GM18861 (cell line): ENCODE measurements around the gene IP6K1.
"Not testable (repeated sequence)": the region's sequence is repeated elsewhere in the genome, so short reads cannot be mapped to it uniquely, and the experiment has no call there.

Experiments used
- ATAC-seq: cut with Tn5 transposase; IDR thresholded peaks from one replicate; pipeline ENCODE4 v1.9.1; 2021; ENCODE audit not compliant: unreplicated experiment

Gene IP6K1

GRCh38 chr3:49794431-49794830 lies 8.1 kb upstream of the IP6K1 start:
- no peak for ATAC-seq

- no peak for ATAC-seq
Measured at GRCh38 chr3:49793486-49794085, 7.2 kb upstream of the IP6K1 start.

- ATAC-seq, result no peak
Measured at GRCh38 chr3:49792371-49793150, 6.2 kb upstream of the IP6K1 start.

- no peak for ATAC-seq
Measured at GRCh38 chr3:49791571-49791970, 5.2 kb upstream of the IP6K1 start.

DNA sequence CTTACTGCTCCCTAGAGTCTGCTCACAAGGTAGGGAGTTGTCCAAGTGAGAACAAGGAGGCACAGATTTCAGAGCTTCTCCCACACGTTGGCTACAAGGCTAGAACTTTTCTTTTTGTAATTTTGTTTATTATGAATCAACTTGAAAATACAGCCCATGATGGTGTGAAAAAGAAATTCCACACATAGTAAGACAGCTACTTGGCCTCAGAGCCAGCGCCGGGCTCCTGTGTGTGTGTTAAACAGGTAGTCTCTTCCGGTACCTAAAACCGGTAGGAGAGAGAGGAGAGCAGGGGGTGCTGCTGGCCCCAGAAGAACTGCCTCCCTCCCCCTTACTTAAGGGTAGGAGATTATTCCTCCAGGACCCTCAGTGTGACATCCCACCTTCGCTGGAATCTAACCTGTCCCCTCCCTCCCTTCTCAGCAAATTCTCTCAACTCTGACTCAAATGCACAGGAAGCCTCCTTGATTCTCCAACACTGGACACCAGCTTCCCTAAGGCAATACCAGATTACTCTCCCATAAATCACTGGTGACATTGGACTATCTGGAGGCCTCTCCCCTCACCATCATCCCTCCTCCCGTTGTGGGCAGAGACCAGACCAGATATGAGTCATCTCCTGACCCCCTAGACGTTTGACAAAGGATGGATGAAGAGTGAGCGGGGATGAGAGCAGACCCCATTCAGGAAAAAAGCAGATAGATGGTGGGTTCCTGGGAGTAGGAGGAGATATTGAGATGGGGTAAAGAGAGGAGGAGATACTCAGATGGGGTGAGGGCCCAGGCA lies 4.5 kb upstream of the IP6K1 start:
- no peak for ATAC-seq

GRCh38 chr3:49788056-49788455 lies 1.7 kb upstream of the IP6K1 start:
- ATAC-seq, result no peak

DNA sequence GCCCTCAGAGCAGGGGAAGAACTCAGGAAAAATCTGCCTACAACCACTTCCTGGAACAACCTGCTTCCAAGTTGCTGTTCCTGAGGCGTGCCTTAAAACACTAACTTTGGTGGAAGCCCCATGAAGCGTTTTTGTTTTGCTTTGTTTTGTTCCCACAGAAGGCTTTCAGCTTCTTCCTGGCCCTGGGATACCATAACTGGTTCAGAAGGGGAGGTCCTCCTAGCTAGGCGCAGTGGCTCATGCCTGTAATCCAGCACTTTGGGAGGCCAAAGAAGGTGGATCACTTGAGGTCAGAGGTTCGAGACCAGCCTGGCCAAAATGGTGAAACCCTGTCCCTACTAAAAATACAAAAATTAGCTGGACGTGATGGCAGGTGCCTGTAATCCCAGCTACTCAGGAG lies 1.2 kb upstream of the IP6K1 start:
- ATAC-seq, result no peak

GRCh38 chr3:49787182-49787464 lies 781 bp upstream of the IP6K1 start:
- no peak for ATAC-seq

DNA sequence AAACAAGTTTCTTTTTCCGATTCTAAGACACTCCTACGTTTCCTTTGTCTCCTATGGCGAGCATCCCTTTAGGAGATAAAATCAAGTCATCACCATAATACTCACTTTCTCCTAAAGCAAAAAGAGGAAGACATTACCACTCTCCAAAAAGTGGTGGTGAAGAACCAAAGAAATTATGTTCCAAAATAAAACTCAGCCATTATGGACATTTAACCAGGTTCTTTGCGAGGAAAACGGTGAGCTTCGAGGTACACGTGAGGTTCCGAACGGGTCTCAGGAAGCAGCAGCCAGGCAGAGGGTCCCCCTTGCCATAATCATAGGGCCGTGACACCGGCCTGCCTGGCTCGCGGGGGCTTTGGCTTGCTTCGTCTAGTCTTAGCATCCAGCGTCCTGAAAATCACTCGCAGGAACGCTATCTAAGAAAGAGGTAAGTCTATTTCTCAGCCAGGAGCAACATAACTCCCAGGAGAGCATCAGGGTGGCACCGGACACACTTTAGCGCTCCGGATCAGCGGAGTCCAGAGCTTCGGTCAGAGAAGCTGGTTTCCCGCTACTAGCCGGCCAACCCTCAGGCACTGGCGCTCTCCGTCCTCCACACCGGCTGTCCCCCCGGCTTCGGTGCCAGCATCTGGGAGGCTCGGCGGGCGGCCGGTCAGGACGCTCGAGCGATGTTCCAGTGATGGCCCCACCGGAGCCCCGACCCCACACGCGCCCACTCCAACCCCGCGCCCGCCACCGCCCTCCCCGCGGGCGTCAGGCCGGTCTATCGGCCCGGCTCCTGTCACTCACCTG lies 581 bp downstream of the IP6K1 start:
- ATAC-seq, result peak; percentile 36

DNA sequence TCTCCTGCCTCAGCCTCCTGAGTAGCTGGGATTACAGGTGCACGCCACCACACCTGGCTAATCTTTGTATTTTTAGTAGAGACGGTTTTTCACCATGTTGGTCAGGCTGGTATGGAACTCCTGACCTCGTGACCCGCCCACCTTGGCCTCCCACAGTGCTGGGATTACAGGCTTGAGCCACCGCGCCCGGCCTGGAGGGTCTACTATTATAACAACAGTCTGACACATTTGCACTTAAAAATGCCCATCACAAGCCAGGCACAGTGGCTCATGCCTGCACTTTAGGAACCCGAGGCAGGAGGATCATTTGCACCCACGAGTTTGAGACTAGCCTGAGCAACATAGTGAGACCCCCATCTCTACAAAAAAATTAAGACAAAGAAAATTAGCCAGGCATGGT lies 4.1 kb downstream of the IP6K1 start:
- ATAC-seq, result not testable (repeated sequence)

- ATAC-seq, result no peak
Measured at GRCh38 chr3:49781415-49782199, 4.7 kb downstream of the IP6K1 start.

DNA sequence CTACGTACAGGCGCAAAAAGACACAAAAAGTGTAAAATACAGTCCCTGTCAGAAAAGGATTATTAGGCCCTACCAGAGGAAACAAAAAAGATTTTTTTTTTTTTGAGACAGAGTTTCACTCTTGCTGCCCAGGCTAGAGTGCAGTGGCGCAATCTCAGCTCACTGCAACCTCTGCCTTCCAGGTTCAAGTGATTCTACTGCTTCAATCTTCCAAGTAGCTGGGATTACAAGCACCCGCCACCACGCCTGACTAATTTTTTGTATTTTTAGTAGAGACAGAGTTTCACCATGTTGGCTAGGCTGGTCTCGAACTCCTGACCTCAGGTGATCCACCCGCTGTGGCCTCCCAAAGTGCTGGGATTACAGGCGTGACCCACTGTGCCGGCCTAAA lies 5.4 kb downstream of the IP6K1 start:
- ATAC-seq, result not testable (repeated sequence)

DNA sequence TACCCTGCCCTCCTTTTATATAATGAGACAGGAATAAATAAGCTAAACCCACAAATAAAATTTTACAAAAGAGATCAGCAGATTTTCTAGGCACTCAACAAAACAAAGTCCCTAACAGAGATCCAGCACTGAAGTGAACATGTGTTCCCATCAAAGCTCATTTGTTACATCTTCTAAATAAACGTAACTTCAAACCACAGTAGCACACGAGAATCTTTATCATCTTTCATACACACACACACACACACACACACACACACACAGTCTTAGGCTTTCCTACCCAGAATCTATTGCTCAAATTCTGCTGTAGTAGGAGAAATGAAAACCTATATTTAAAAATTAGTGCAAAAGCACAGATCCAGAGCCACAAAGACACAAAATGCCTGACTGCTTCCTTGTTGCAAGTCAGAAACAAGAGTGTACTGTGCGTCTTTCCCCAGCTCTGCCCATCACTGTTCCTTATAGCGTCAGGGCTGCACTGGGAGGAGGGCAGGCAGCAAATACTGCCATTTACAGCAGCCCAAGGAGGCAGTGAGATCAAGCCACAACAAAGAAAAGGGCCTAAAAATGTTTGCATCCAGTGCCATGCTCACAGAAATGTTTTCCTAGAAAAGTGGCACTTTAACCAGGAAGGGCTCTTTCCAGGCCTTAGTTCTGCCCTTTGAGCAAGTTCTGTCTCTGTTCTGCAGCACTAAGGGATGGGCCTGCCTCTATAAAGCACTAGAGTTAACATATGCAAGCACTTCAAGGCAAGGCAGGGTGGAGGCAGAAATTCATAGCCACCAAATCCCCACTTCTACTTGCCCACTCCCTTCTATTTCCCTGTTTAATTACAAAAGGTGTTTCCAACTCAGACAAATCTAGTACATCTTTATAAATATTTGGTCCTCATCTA lies 6.0 kb downstream of the IP6K1 start:
- ATAC-seq, result no peak

DNA sequence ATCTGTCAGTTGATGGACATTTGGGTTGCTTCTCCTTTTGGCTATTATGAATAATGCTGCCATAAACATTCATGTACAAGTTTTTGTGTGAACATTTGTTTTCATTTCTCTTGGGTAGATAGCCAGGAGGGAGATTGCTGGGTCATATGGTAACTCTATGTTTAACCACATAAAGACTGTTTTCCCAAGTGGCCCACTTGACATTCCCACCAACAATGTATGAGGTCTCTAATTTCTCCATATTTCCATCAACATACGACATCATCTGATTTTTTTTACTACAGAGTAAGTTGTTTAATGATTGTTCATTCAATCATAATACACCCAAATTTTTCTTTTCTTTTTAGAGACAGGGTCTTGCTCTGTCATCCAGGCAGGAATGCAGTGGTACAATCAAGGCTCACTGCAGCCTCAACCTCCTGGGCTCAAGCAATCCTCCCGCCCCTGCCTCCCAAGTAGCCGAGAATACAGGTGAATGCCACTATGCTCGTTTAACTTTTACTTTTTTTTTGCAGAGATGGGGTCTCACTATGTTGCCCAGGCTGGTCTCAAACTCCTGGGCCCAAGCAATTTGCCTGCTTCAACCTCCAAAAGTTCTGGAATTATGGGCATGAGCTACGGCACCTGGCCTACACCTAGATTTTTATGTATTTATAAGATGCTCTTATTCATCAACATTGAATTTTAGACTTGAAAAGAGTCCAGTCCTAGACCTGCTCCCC lies 6.8 kb downstream of the IP6K1 start:
- no peak for ATAC-seq

- not testable (repeated sequence) for ATAC-seq
Measured at GRCh38 chr3:49776101-49776500, 10.2 kb downstream of the IP6K1 start.

- ATAC-seq, result no peak
Measured at GRCh38 chr3:49775538-49775937, 10.8 kb downstream of the IP6K1 start.

DNA sequence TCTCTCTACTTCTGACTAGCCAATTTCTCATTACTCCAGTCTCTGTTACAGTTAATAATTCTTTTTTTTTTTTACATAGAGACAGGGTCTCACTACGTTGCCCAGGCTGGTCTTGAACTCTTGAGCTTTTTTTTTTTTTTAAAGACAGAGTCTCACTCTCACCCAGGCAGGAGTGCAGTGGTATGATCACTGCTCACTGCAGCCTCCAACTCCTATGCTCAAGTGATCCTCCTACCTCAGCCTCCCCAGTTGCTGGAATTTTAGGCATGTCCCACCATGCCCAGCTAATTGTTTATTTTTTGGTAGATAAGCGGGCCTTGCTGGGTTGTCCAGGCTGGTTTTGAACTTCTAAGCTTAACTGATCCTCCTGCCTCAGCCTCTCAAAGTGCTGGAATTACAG lies 13.6 kb downstream of the IP6K1 start:
- ATAC-seq, result no peak

DNA sequence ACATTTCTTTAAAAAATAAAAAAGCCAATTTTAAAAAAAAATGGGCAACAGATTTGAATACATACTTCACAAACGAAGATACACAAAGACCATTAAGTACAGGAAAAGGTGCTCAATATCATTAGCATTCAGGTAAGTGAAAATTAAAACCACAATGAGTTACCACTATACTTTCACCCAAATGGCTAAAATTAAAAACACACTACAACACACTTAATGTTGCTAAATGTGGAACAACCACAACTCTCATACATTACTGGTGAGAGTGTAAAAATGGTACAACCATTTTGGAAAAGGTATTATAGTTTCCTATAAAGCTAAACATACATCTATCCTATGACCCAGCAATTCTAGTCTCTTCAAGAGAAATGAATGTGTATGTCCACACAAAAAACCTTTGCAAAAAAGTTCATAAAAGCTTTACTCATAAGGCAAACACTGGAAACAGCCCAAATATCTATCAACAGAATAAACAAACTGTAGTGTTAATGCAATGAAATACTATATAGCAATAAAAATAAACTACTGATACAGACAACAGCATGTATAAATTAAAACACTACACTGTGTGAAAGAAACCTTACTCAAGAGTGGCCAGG lies 14.9 kb downstream of the IP6K1 start:
- no peak for ATAC-seq

GRCh38 chr3:49769926-49770325 lies 16.4 kb downstream of the IP6K1 start:
- ATAC-seq, result no peak
